GM18519 (cell line): ENCODE measurements around the gene CYB561D2.

Experiments
- ATAC-seq: cut with Tn5 transposase; IDR thresholded peaks from one replicate; pipeline ENCODE4 v1.9.1; 2021; ENCODE audit warnings: mild to moderate bottlenecking, moderate library complexity; ENCODE audit not compliant: unreplicated experiment, low FRiP score

The CYB561D2 gene

DNA sequence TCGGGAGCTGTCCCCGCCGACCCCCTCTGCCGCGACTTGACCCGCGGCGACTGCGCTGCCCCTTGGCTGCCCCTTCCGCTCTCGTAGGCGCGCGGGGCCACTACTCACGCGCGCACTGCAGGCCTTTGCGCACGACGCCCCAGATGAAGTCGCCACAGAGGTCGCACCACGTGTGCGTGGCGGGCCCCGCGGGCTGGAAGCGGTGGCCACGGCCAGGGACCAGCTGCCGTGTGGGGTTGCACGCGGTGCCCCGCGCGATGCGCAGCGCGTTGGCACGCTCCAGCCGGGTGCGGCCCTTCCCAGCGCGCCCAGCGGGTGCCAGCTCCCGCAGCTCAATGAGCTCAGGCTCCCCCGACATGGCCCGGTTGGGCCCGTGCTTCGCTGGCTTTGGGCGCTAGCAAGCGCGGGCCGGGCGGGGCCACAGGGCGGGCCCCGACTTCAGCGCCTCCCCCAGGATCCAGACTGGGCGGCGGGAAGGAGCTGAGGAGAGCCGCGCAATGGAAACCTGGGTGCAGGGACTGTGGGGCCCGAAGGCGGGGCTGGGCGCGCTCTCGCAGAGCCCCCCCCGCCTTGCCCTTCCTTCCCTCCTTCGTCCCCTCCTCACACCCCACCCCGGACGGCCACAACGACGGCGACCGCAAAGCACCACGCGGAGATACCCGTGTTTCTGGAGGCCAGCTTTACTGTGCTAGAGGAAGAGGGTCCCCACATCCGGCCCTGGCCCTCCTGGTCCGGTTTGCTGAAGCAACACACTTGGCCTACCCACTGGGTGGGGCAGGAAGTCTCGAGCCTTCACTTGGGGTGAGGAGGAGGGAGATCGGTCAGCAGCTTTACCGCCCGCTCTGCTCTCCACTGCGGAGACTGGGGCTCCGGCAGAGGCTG lies 10.0 kb upstream of the CYB561D2 start, which contains the start of gene RASSF1:
Gene RASSF1, minus strand, starts transcription at position 389 of the 882 bp plus-strand sequence. Its CDS starts 31 bp downstream, at position 358.
- no peak for ATAC-seq

DNA sequence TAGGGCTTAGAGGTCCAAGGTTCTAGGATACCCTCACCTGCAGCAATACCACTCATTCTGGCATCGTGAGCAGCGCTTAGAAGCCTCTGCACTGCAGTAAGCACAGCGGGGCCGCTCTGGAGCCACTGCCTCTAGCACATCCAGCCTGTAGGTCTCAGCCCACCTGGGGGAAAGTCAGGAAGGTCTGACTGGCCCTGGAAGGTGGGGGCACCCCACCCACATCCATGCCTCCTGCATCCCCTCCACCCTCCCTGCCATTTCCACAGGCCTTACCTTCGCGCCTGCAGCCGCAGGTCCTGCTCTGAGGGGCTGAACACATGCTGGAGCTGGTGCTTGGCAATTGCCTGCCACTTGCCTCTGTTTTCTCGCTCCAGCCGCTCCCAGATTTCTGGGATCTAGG lies 9.1 kb upstream of the CYB561D2 start:
- ATAC-seq = no peak

DNA sequence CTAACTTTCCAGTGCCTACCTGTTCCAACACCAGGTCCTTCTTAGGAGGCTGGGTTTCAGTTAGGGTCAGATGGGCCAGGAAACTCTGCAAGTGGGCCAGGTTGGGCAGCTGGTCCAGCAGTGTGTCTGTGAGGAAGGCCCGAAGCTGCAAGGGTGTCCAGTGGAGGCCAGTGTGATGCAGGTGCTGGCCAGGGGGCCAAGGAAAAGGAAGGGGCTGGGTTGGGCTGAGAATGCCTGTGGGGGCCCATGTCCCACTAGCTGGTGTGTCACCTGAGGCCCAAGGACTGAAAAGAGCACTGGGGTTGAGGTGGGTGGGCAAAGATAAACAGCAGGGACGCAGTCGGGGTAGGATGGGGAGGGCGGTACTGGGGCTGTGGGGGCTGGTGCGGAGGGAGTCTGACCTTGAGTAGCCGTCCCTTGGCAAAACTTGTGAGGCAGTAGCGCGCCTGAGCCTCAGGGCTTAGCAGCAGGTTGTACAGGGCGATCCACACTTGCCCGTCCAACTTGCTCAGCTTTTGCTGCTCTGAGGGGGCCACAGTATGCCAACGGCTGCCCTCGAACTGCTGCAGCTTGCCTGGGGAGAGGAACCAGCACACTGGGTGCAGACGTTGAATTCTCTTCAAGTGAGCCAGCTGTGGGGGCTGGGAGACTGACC lies 8.5 kb upstream of the CYB561D2 start:
- no peak for ATAC-seq

DNA sequence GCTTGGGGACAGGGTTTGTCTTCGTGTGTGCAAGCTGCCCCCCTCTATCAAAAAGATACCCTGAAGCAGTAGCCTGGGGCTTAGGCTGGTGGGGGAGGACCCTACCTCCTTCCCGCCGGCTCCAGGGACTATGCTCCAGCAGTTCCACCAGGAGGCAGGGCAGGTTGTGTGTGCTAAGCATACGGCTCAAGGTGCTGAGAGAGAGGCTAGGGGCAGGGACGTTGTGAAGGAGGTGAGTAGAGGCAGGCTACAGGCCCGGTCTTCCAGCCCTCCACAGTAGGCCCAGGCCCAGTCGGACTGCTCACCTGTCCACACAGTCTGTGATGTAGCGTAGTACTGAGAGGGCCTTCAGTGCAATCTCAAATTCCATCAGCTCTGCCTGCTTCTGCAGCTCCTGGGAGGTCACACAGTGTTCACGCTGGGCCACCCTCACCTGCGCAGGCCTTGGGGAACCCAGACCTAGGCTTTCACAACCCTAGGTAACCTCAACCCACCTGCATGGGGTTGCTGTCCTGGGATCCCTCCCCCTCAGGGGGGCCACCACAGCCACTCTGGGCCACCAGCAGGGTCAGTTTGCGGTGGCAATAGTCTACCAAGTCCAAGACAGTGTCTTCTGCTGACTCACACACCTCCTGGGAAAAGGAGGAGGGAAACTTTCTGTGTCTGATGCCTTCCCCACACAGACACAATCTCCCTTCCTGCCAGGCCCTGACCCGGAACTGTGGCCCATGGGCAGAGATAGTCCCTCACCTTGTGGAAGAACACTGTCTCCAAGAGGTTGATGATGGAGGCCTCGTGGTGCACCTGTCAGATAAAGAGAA lies 7.6 kb upstream of the CYB561D2 start:
- ATAC-seq = no peak

DNA sequence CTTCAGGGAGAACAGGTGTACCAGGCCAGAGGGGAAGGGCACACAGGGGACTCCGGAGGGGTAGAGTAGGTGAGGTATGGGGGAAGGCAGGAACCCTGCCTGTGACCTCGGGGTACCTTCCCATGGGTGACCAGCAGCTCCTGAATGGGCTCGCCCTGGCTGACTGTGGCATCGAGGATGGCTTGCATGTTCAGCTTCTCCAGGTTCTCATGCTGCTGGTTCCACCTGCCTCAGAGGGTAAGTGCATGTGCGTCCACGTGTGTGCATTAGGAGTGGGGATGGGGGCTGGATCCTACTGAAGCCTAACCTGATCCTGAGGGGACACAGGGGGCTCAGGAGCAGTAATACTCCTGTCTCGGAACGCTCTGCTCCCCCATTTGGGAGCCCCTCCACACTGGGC lies 5.7 kb upstream of the CYB561D2 start:
- no peak for ATAC-seq

DNA sequence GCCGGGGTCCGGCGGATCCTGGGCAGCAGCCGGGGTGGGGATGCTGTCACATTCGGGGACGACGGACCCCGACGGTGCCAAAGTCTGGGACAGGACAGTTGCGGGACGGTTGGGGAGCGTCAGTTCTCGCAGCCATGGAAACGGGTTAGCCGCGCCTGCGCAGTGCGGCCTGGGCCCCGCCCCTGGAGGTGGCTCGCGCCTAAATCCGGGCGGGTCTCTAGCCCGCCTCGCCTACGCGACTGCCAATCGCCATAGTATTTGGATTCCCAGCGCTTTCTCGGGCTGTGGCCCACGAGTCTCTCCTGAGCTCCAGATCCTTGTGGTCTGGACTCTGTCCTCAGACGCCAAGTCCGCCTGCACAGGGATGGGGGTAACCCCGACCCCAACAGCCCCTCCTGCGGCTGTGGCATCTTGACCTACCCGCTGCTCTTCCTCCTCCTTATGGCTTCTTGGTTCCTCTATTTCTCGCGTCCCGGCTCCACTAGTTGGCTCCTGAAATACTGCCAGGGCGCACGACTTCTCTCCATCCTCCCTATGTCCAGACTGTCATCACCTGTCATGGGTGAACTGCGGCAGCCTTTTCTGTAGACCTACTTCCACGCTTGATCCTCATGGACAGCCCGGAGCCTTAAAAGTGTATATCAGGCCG lies 5.0 kb upstream of the CYB561D2 start, which contains the start of gene ZMYND10:
Gene ZMYND10, minus strand, starts transcription at position 147 of the 649 bp plus-strand sequence. CDS start 153 bp downstream, outside the sequence.
- no peak for ATAC-seq

DNA sequence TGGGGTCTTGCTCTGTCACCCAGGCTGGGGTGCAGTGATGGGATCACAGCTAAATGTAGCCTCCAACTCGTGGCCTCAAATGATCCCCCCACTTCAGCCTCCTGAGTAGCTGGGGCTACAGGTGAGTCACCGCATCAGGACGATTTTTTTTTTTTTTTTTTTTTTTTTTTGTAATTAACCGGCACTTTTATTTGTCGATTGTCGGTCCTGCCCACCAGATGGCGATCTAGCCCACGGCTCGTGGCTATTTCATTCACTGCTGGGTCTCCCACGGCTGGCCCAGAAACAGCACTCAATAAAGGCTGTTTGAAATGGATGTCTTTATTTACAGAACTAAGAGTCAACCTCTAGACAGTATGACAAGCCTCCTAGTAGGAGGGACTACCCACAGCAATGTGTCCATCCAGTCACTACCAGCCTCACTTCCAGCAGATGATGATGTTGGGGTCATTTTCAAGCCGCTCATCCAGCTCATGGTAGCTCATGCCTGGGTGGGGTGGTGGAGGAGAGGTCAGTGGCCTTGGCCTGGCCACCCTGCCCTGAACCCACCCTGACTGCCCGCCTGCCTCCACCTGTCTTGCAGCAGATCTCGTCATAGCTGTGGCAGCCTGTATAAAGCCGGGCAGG lies 3.4 kb upstream of the CYB561D2 start:
- ATAC-seq = no peak

DNA sequence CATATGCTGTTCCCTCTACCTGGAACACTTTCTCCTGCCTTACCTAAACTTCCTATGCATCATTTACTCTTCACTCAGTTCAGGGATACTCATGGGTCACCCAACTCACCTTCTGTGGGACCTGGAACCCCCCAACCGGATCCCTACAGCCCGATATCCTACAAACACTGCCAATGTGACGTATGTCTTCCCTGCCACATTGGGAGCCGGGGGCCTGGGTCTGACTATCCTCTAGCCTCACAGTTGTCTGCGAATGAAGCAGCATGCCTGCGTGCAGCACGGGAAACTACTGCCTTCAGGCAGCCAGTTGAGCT lies 492 bp upstream of the CYB561D2 start:
- ATAC-seq = no peak

DNA sequence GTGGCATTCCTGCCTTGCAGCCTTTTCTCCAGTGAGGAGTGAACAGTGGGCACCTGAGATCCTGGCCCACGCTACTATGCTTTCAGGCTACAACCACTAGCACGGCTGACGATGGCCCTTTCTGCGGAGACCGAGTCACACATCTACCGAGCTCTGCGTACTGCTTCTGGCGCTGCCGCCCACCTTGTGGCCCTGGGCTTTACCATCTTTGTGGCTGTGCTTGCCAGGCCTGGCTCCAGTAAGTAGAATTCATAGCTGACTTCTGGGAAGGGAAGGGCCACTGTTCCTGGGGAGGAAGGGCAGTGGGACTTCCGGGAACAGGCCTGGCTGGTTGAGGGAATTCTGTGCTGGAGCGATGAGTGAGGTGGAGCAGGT lies 648 bp downstream of the CYB561D2 start:
- ATAC-seq = no peak

DNA sequence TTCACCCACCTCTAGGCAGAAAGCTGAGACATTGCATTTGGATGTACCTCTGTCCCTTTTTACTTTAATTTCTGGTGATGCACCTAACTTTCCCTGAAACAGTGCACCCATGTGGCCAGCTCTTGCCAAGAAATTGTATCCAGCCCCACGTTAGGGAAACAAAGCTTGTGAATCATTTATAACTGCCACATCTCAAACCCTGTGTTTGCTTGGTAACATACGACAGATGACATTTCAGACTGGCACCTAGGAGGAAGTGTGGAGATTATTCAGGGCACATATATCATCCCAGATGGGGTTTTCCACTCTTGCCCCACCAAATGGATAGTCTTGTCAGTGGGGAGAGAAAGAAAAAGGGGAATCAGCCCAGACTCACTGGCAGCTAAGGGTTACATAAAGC lies 2.1 kb downstream of the CYB561D2 start:
- ATAC-seq = no peak

DNA sequence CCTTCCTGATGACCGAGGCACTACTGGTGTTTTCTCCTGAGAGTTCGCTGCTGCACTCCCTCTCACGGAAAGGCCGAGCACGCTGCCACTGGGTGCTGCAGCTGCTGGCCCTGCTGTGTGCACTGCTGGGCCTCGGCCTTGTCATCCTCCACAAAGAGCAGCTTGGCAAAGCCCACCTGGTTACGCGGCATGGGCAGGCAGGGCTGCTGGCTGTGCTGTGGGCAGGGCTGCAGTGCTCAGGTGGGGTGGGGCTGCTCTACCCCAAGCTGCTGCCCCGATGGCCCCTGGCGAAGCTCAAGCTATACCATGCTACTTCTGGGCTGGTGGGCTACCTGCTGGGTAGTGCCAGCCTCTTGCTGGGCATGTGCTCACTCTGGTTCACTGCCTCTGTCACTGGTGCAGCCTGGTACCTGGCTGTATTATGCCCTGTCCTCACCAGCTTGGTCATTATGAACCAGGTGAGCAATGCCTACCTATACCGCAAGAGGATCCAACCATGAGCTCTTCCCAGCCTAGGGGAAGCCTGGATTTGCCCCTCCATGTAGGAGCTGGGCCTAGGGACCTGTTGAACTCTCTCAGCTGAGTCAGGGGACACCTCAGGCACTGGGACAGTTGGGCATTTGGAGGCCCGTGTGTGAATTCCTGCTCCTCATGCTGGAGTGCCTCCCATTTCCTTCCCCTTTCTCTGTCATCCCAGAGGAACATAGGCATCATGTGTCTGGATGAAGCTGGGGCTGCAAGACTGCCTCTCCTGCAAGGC lies 2.8 kb downstream of the CYB561D2 start:
- no peak for ATAC-seq

DNA sequence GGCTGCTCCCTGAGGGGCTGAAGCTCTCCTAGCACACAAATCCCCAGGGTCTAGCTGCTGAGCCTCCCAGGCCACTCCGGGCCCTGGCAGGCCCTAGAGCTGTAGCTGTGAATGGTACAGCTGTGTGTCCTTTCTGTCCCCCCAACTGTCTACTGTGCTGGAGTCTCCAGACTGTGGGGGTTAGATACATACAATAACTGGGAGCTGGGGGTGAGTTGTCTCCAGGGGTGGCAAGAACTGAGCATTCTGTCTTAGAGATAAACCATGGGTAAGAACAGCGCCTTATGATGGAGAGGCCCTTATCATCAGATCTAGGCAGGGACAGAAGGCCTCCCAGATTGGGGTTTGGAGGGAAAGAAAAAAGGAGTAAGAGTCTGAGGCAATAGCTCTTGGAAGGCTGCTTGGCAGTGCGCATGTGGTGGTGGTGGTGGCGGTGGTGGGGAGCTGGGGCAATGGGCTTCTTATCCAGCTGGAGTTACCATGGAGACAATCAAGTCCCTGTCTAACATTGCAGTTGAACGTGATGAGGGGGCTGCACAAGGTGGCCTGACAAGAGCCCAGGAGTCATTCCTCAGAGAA lies 3.6 kb downstream of the CYB561D2 start:
- no peak for ATAC-seq

DNA sequence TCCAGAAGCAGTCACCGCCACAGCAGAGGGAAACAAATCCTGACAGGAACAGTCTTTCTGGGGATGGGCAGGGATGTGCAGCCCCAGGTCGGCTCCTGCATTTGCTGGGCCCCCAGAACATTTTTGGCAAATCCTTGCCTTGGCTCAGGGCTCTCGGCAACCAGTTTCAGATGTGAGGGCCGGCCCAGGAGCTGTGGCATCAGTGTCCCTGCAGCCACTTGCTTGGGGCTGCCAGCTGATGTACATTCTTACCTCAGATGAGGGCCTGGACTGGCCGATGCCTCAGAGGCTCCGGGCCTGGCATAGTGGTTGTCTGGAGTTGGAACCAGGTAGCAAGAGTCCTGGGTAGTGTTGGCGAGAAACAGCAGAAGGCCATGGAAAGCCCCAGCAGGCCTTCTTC lies 4.2 kb downstream of the CYB561D2 start:
- ATAC-seq = no peak

DNA sequence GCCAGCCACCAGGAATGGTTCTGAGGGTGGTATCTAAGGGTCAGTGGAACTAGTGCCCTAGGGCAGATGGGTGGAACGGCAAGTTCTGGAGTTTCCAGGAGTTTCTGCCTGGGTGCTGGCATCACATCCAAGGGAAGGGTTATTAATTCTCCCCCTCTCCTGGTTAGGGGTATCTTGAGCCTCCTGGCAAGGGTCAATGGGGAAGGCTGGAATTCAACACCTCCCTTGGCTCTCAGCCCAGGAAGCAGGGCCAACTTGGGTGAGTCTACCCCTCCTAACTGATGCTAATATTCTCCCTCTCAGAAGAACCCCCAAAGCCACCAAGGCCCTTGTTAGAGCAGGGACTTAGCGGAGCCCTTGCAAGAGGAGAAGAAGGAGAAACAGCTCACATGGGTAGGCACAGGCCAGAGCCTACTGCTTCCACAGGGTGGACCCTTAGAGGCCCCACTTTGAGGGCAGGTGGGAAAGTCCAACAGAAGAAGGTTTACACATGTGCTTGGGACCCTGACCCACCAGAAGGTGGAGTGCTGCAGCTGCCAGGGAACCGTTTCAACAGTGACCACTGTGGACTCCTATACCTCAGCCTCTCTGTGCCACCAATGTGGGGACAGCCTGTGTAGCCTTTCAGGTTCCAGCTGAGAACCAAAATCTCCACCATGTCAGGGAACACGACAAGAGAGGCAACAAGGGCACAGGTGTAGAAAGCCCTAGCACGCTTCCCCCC lies 5.3 kb downstream of the CYB561D2 start:
- ATAC-seq = no peak

DNA sequence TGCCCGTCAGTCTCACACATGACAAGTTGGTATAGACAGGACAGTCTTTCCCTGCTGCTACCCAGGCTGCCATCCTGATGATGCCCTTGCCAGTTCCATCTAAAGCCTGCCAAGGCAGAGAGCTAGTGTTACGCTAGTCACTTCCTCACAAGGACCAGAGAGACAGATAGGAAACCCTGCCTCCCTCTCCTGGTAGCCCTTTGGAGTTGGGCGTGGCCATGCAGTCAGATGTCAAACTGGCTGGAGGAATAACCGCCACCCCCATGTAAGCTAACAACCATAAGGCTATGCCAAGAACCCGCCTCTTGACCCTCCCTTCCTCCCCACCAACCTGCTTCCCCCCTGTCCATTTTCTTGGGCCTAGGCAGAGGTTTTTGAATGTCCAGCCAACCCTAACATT lies 5.9 kb downstream of the CYB561D2 start:
- no peak for ATAC-seq

DNA sequence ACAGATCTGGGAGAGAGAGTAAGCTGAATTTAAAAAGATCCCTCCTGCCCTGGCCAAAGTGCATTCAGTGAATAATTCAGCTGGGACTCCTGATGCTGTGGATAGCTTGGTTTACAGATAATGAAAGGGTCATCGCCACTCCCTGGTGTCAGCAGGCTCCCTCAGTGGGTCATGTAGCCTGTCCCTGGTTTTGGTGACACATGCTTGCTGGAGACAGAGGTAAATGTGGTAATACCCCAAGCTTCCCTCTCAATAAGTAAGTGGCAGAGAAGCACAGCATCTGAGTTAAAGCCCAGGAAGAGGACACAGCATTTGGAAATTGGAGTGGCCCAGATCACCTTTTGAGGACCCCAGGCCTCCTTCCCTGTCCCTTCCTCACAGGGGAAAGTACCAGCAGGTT lies 6.8 kb downstream of the CYB561D2 start:
- ATAC-seq = no peak

DNA sequence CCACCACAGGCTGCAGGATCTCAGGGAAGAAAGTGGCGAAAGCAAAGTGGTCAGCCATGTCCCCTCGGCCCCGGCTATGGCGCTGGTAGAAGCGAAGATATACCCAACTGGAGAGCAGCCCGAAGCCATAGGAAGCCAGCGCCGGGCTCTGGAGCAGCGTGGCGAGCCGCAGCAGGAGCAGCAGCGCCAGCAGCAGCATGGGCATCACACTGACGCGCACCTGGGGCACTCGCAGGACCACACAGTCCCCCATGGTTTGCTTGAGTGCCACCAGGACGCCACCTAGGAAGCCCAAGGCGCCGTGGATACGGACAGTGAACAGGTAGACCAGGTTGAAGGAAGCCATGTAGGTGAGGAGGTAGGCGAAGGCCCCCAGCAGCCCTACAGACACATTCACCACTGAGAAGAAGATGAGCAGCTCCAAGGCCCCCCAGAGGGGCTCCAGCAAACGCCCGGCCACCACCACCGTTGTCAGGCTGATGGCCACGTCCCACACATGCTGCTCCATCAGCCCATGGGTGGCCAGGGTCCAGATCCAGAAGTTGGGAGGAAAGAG lies 7.8 kb downstream of the CYB561D2 start:
- ATAC-seq = no peak
